WTC11 (cell line): Measurements from ENCODE around the gene STIMATE. TPM values are rescaled to one million over a fixed set of nuclear protein-coding genes. Genes with fewer than 3 reads are reported as not detected.

Experiments used
- ATAC-seq: fragments of 200-7000 bp; cut with Tn5 transposase; 2 replicates; pipeline ENCODE4 v1.10.0; 2021; ENCODE audit warnings: mild to moderate bottlenecking, moderate library complexity
- Bru-seq: library from RNA; stranded (reverse); fragments of 400-500 nt; gene quantifications from one replicate; lab custom pipeline; 2021; lab: Mats Ljungman, UMichigan
- CTCF ChIA-PET: fragments of 300-600 bp; sonication (Branson Sonifier 250); formaldehyde crosslinking; loops from one replicate; lab custom pipeline; 2021; ENCODE audit warnings: antibody characterized with exemption; lab: Charles Lee
- POLR2A ChIA-PET: fragments of 350-600 bp; sonication (Branson Sonifier 250); formaldehyde crosslinking; loops from one replicate; lab custom pipeline; 2021; ENCODE audit warnings: antibody characterized with exemption; lab: Charles Lee
- DNase-seq: peaks from one replicate; pipeline ENCODE4 v3.0.0; 2021; ENCODE audit warnings: low spot score
- H3K27ac Mint-ChIP-seq: 2 replicates; pipeline ENCODE4 v1.8.0; 2021; ENCODE audit warnings: mixed read lengths
- H3K27me3 Mint-ChIP-seq: 2 replicates; pipeline ENCODE4 v1.8.0; 2021; ENCODE audit warnings: low read depth, mild to moderate bottlenecking, moderate library complexity, mixed read lengths
- H3K36me3 Mint-ChIP-seq: 2 replicates; pipeline ENCODE4 v1.8.0; 2021; ENCODE audit warnings: mixed read lengths
- H3K4me1 Mint-ChIP-seq: 2 replicates; pipeline ENCODE4 v1.8.0; 2022; ENCODE audit warnings: mixed read lengths
- H3K4me3 Mint-ChIP-seq: 2 replicates; pipeline ENCODE4 v1.8.0; 2021; ENCODE audit warnings: mild to moderate bottlenecking, moderate library complexity, mixed read lengths
- H3K9me3 Mint-ChIP-seq: 2 replicates; pipeline ENCODE4 v1.8.0; 2021; ENCODE audit warnings: mixed read lengths
- ATF3 ChIP-seq: sonication (generic); formaldehyde crosslinking; conservative IDR thresholded peaks from 2 replicates; pipeline ENCODE4 v1.8.1; 2022; ENCODE audit warnings: mild to moderate bottlenecking, missing genetic modification reagents
- CDX4 ChIP-seq: fragments of 250-450 bp; sonication (Bioruptor Pico); IDR thresholded peaks from 2 replicates; pipeline ENCODE4 v1.9.0; 2021; ENCODE audit warnings: moderate library complexity, mild to moderate bottlenecking, inconsistent platforms, borderline replicate concordance
- CREM ChIP-seq: sonication (generic); formaldehyde crosslinking; IDR thresholded peaks from 2 replicates; pipeline ENCODE4 v1.8.1; 2022; ENCODE audit warnings: mild to moderate bottlenecking, missing genetic modification reagents, moderate library complexity
- CTCF ChIP-seq: fragments of 200-600 bp; IDR thresholded peaks from 2 replicates; pipeline ENCODE4 v1.8.0; 2022; ENCODE audit warnings: antibody characterized with exemption
- FOXK1 ChIP-seq: sonication (generic); formaldehyde crosslinking; IDR thresholded peaks from 2 replicates; pipeline ENCODE4 v1.8.0; 2022; ENCODE audit warnings: mild to moderate bottlenecking, moderate library complexity, missing genetic modification reagents
- IRF2 ChIP-seq: sonication (generic); formaldehyde crosslinking; IDR thresholded peaks from 2 replicates; pipeline ENCODE4 v1.8.0; 2022; ENCODE audit warnings: low read depth, missing genetic modification reagents, borderline replicate concordance
- KAT7 ChIP-seq: sonication (generic); formaldehyde crosslinking; IDR thresholded peaks from 2 replicates; pipeline ENCODE4 v1.8.1; 2023; ENCODE audit warnings: missing genetic modification reagents, mild to moderate bottlenecking, borderline replicate concordance
- MYBL2 ChIP-seq: sonication (generic); formaldehyde crosslinking; IDR thresholded peaks from 2 replicates; pipeline ENCODE4 v1.8.1; 2023; ENCODE audit warnings: mild to moderate bottlenecking, moderate library complexity, missing genetic modification reagents
- NFYB ChIP-seq: sonication (generic); formaldehyde crosslinking; conservative IDR thresholded peaks from 2 replicates; pipeline ENCODE4 v1.8.0; 2022; ENCODE audit warnings: low read depth, missing genetic modification reagents
- NR2C2 ChIP-seq: sonication (generic); formaldehyde crosslinking; IDR thresholded peaks from 2 replicates; pipeline ENCODE4 v1.8.0; 2022; ENCODE audit warnings: mild to moderate bottlenecking, missing genetic modification reagents
- NR3C1 ChIP-seq: sonication (generic); formaldehyde crosslinking; conservative IDR thresholded peaks from 2 replicates; pipeline ENCODE4 v1.8.1; 2023; ENCODE audit warnings: low read depth, mild to moderate bottlenecking, missing genetic modification reagents
- RELA ChIP-seq: sonication (generic); formaldehyde crosslinking; IDR thresholded peaks from 2 replicates; pipeline ENCODE4 v1.8.1; 2022; ENCODE audit warnings: missing genetic modification reagents, mild to moderate bottlenecking, borderline replicate concordance
- SMAD3 ChIP-seq: sonication (generic); formaldehyde crosslinking; IDR thresholded peaks from 2 replicates; pipeline ENCODE4 v1.8.0; 2022; ENCODE audit warnings: missing genetic modification reagents, mild to moderate bottlenecking, borderline replicate concordance
- SP1 ChIP-seq: sonication (generic); formaldehyde crosslinking; conservative IDR thresholded peaks from 2 replicates; pipeline ENCODE4 v1.8.1; 2022; ENCODE audit warnings: missing genetic modification reagents
- TEAD1 ChIP-seq: sonication (generic); formaldehyde crosslinking; IDR thresholded peaks from 2 replicates; pipeline ENCODE4 v1.8.0; 2022; ENCODE audit warnings: mild to moderate bottlenecking, missing genetic modification reagents
- TEAD4 ChIP-seq: sonication (generic); formaldehyde crosslinking; IDR thresholded peaks from 2 replicates; pipeline ENCODE4 v1.8.0; 2022; ENCODE audit warnings: mild to moderate bottlenecking, missing genetic modification reagents
- TP53 ChIP-seq: sonication (generic); formaldehyde crosslinking; IDR thresholded peaks from 2 replicates; pipeline ENCODE4 v1.8.1; 2023; ENCODE audit warnings: mild to moderate bottlenecking, missing genetic modification reagents
- USF1 ChIP-seq: sonication (generic); formaldehyde crosslinking; IDR thresholded peaks from 2 replicates; pipeline ENCODE4 v1.8.0; 2022; ENCODE audit warnings: mild to moderate bottlenecking, missing genetic modification reagents
- ZNF121 ChIP-seq: sonication (generic); formaldehyde crosslinking; IDR thresholded peaks from 2 replicates; pipeline ENCODE4 v1.8.0; 2023; ENCODE audit warnings: missing genetic modification reagents
- ZNF317 ChIP-seq: sonication (generic); formaldehyde crosslinking; IDR thresholded peaks from 2 replicates; pipeline ENCODE4 v1.8.1; 2023; ENCODE audit warnings: low read depth, mild to moderate bottlenecking, moderate library complexity, missing genetic modification reagents, borderline replicate concordance
- long read RNA-seq, 3 experiments: library from RNA in 1 of 3; library from capped mRNA in 1 of 3; library from polyadenylated mRNA in 1 of 3; unstranded in 2 of 3; stranded (forward) in 1 of 3; transcript quantifications; one replicate each; pipeline ENCODE4 v2.0.0, GENCODE V29; 2021
- total RNA-seq: library from RNA; stranded (reverse); gene quantifications from 3 replicates; pipeline ENCODE4 v1.2.3, GENCODE V29; 2021
- TF ChIP-seq, protein P1 (sequence below): sonication (generic); formaldehyde crosslinking; IDR thresholded peaks from 2 replicates; pipeline ENCODE4 v1.8.1; 2022; ENCODE audit warnings: mild to moderate bottlenecking, moderate library complexity, missing genetic modification reagents
- TF ChIP-seq, protein P2 (sequence below): sonication (generic); formaldehyde crosslinking; IDR thresholded peaks from 2 replicates; pipeline ENCODE4 v1.8.1; 2023; ENCODE audit warnings: mild to moderate bottlenecking, missing genetic modification reagents, moderate library complexity
- TF ChIP-seq, protein P3 (sequence below): sonication (generic); formaldehyde crosslinking; IDR thresholded peaks from 2 replicates; pipeline ENCODE4 v1.8.0; 2022; ENCODE audit warnings: mild to moderate bottlenecking, missing genetic modification reagents

Gene STIMATE
- total RNA-seq: 27.1 to 35.5 TPM (median 28.4 TPM) in 3 replicates
- percentile 73 among the genes with signal in this experiment for Bru-seq, nascent RNA
- long read RNA-seq, experiment 1, full-length matches to known transcripts: 119 of 154 reads
- long read RNA-seq, experiment 1, partial matches to known transcripts: 1 of 154 reads
- long read RNA-seq, experiment 1, other reads (novel, unspliced or antisense): 34 of 154 reads
- long read RNA-seq, experiment 2, full-length matches to known transcripts: 11 of 27 reads
- long read RNA-seq, experiment 2, partial matches to known transcripts: 1 of 27 reads
- long read RNA-seq, experiment 2, other reads (novel, unspliced or antisense): 15 of 27 reads
- long read RNA-seq, experiment 3, partial matches to known transcripts: 3 of 4 reads
- long read RNA-seq, experiment 3, other reads (novel, unspliced or antisense): 1 of 4 reads

GRCh38 chr3:52897130-52898122, at the start of gene STIMATE:
Gene STIMATE, minus strand, starts transcription at chr3:52897548. Its CDS starts 98 bp downstream, at chr3:52897450.
- DNase-seq (peak; percentile 92), ATAC-seq (peak; percentile 94)
- ChIA-PET CTCF (interaction anchor here (0.8 to 3.3 kb wide), 12 partner anchors 10 to 213 kb away, joined by 3 to 19 read pairs (median 5); no protein-coding TSS in a partner anchor), POLR2A (interaction anchor here (0.5 to 1.6 kb wide), 3 partner anchors 21 to 330 kb away, joined by 3 to 4 read pairs (median 3); no protein-coding TSS in a partner anchor)
- no peaks in the 10 kb centered on the region for H3K36me3 Mint-ChIP-seq
- TF ChIP-seq SMAD3 (no peak), CREM (0 out of 2 replicates have a peak, but pooled peaks have one; percentile 48), MYBL2 (CRISPR knock-in tag) (no peak), NR2C2 (CRISPR knock-in tag) (no peak), SP1 (peak; percentile 69), ZNF121 (CRISPR knock-in tag) (peak; percentile 65; the same call in 1 of the 2 replicates), NFYB (CRISPR knock-in tag) (0 out of 2 replicates have a peak, but pooled peaks have one; percentile 20), USF1 (CRISPR knock-in tag) (no peak), CDX4 (CRISPR knock-in tag) (no peak), TP53 (CRISPR knock-in tag) (peak; percentile 46; the same call in 1 of the 2 replicates)
- TF ChIP-seq, protein P1, sequence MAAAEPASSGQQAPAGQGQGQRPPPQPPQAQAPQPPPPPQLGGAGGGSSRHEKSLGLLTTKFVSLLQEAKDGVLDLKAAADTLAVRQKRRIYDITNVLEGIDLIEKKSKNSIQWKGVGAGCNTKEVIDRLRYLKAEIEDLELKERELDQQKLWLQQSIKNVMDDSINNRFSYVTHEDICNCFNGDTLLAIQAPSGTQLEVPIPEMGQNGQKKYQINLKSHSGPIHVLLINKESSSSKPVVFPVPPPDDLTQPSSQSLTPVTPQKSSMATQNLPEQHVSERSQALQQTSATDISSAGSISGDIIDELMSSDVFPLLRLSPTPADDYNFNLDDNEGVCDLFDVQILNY (CRISPR knock-in tag): peak; percentile 89; the same call in 1 of the 2 replicates
- peaks cover 18% of the 10 kb centered on the region for H3K4me1 Mint-ChIP-seq
- peaks cover 2% of the 10 kb centered on the region; the same call in 1 of the 2 replicates for H3K27me3 Mint-ChIP-seq
- peak within 1 kb of the TSS; percentile 90 for H3K4me3 Mint-ChIP-seq
- no peaks in the 10 kb centered on the region for H3K9me3 Mint-ChIP-seq
- H3K27ac Mint-ChIP-seq: peak within 1 kb of the TSS; percentile 91

- H3K36me3 Mint-ChIP-seq: peaks cover 2% of the 10 kb centered on the region; the same call in 1 of the 2 replicates
- H3K27ac Mint-ChIP-seq: no peak overlapping the region
- CTCF ChIA-PET: interaction anchor here (1.4 to 2.1 kb wide), 2 partner anchors 60 to 89 kb away, joined by 3 to 6 read pairs; no protein-coding TSS in a partner anchor
- DNase-seq (no peak), ATAC-seq (no peak)
- H3K27me3 Mint-ChIP-seq: no peaks in the 10 kb centered on the region
- POLR2A ChIA-PET: no interaction called here
- no peak overlapping the region for H3K4me3 Mint-ChIP-seq
- TF ChIP-seq, protein P2, sequence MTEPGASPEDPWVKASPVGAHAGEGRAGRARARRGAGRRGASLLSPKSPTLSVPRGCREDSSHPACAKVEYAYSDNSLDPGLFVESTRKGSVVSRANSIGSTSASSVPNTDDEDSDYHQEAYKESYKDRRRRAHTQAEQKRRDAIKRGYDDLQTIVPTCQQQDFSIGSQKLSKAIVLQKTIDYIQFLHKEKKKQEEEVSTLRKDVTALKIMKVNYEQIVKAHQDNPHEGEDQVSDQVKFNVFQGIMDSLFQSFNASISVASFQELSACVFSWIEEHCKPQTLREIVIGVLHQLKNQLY (CRISPR knock-in tag): no peak
- TF ChIP-seq RELA (CRISPR knock-in tag) (no peak), TP53 (CRISPR knock-in tag) (no peak), CDX4 (CRISPR knock-in tag) (no peak), IRF2 (no peak), ATF3 (CRISPR knock-in tag) (no peak), TEAD4 (CRISPR knock-in tag) (no peak), KAT7 (CRISPR knock-in tag) (no peak), NR3C1 (no peak), ZNF317 (CRISPR knock-in tag) (no peak), TEAD1 (CRISPR knock-in tag) (no peak), FOXK1 (no peak), SP1 (no peak), CTCF (no peak)
- TF ChIP-seq, protein P3, sequence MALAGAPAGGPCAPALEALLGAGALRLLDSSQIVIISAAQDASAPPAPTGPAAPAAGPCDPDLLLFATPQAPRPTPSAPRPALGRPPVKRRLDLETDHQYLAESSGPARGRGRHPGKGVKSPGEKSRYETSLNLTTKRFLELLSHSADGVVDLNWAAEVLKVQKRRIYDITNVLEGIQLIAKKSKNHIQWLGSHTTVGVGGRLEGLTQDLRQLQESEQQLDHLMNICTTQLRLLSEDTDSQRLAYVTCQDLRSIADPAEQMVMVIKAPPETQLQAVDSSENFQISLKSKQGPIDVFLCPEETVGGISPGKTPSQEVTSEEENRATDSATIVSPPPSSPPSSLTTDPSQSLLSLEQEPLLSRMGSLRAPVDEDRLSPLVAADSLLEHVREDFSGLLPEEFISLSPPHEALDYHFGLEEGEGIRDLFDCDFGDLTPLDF (CRISPR knock-in tag): no peak
- TF ChIP-seq, all 79 proteins: peak for 0
- Mint-ChIP-seq H3K4me1 (no peaks in the 10 kb centered on the region), H3K9me3 (no peaks in the 10 kb centered on the region)
These were observed 42.3 kb upstream of the STIMATE start for GRCh38 chr3:52939600-52939999.
